GM19467 (cell line): Measurements from ENCODE around the gene MAGI3.
"Not testable (repeated sequence)": the region's sequence is repeated elsewhere in the genome, so short reads cannot be mapped to it uniquely, and the experiment has no call there.

ENCODE experiments used
- ATAC-seq: cut with Tn5 transposase; IDR thresholded peaks from one replicate; pipeline ENCODE4 v1.9.1; 2021; ENCODE audit warnings: mild to moderate bottlenecking, moderate library complexity; ENCODE audit not compliant: unreplicated experiment

The MAGI3 gene

GRCh38 chr1:113508364-113509164 lies 118.2 kb downstream of the MAGI3 start:
- no peak for ATAC-seq

GRCh38 chr1:113509766-113510165 lies 119.5 kb downstream of the MAGI3 start:
- ATAC-seq, result not testable (repeated sequence)

GRCh38 chr1:113511269-113511668 lies 121.0 kb downstream of the MAGI3 start:
- no peak for ATAC-seq

GRCh38 chr1:113515498-113515897 lies 125.2 kb downstream of the MAGI3 start:
- no peak for ATAC-seq

GRCh38 chr1:113517346-113517745 lies 127.0 kb downstream of the MAGI3 start:
- ATAC-seq, result no peak

GRCh38 chr1:113517983-113518382 lies 127.7 kb downstream of the MAGI3 start:
- ATAC-seq, result no peak

- no peak for ATAC-seq
Measured at GRCh38 chr1:113519556-113519955, 129.2 kb downstream of the MAGI3 start.

- no peak for ATAC-seq
Measured at GRCh38 chr1:113530021-113530420, 139.7 kb downstream of the MAGI3 start.

GRCh38 chr1:113531321-113531720 lies 141.0 kb downstream of the MAGI3 start:
- no peak for ATAC-seq

- no peak for ATAC-seq
Measured at GRCh38 chr1:113533061-113533460, 142.7 kb downstream of the MAGI3 start.

GRCh38 chr1:113534130-113534817 lies 144.0 kb downstream of the MAGI3 start:
- no peak for ATAC-seq

GRCh38 chr1:113534875-113535274 lies 144.6 kb downstream of the MAGI3 start:
- no peak for ATAC-seq

GRCh38 chr1:113536182-113536780 lies 146.0 kb downstream of the MAGI3 start:
- no peak for ATAC-seq

GRCh38 chr1:113538225-113538624 lies 147.9 kb downstream of the MAGI3 start:
- ATAC-seq, result no peak

- no peak for ATAC-seq
Measured at GRCh38 chr1:113540335-113540734, 150.0 kb downstream of the MAGI3 start.

- no peak for ATAC-seq
Measured at GRCh38 chr1:113541106-113541505, 150.8 kb downstream of the MAGI3 start.

- ATAC-seq, result no peak
Measured at GRCh38 chr1:113542221-113542701, 151.9 kb downstream of the MAGI3 start.

GRCh38 chr1:113543110-113543509 lies 152.8 kb downstream of the MAGI3 start:
- ATAC-seq, result no peak

GRCh38 chr1:113545210-113545609 lies 154.9 kb downstream of the MAGI3 start:
- no peak for ATAC-seq

- ATAC-seq, result no peak
Measured at GRCh38 chr1:113545626-113546025, 155.3 kb downstream of the MAGI3 start.

GRCh38 chr1:113551728-113552127 lies 161.4 kb downstream of the MAGI3 start:
- no peak for ATAC-seq

GRCh38 chr1:113552244-113552643 lies 161.9 kb downstream of the MAGI3 start:
- no peak for ATAC-seq
